KMS-11 (cell line): Measurements from ENCODE around the gene FADS1.

Experiments
- H2AFZ ChIP-seq: fragments of 200-600 bp; sonication (generic); 2 replicates; pipeline ENCODE4 v1.6.1; 2016; ENCODE audit warnings: antibody characterized with exemption, mixed run types, low read depth
- H3K27ac ChIP-seq: fragments of 200-600 bp; sonication (generic); 2 replicates; pipeline ENCODE4 v1.6.1; 2016; ENCODE audit warnings: mild to moderate bottlenecking, mixed run types
- H3K27me3 ChIP-seq: fragments of 200-600 bp; sonication (generic); 2 replicates; pipeline ENCODE4 v1.6.1; 2017; ENCODE audit warnings: mild to moderate bottlenecking, low read depth, mixed run types, moderate library complexity; ENCODE audit not compliant: insufficient read depth
- H3K36me3 ChIP-seq: fragments of 200-600 bp; sonication (generic); 2 replicates; pipeline ENCODE4 v1.6.1; 2017; ENCODE audit warnings: mild to moderate bottlenecking, mixed run types; ENCODE audit not compliant: insufficient read depth
- H3K4me1 ChIP-seq: fragments of 200-600 bp; sonication (generic); 2 replicates; pipeline ENCODE4 v1.6.1; 2016; ENCODE audit warnings: mild to moderate bottlenecking, low read depth, mixed run types; ENCODE audit not compliant: poor library complexity, severe bottlenecking
- H3K4me2 ChIP-seq: fragments of 200-600 bp; sonication (generic); 2 replicates; pipeline ENCODE4 v1.7.0; 2016; ENCODE audit warnings: mild to moderate bottlenecking, mixed run types
- H3K4me3 ChIP-seq: fragments of 200-600 bp; sonication (generic); IDR thresholded peaks from 2 replicates; pipeline ENCODE4 v1.6.1; 2017; ENCODE audit warnings: low read depth, low read length, mixed read lengths; ENCODE audit not compliant: insufficient read depth
- H3K79me2 ChIP-seq: fragments of 200-600 bp; sonication (generic); 2 replicates; pipeline ENCODE4 v1.6.1; 2016; ENCODE audit warnings: low read depth, mixed run types; ENCODE audit not compliant: insufficient read depth
- H3K9ac ChIP-seq: fragments of 200-600 bp; sonication (generic); 2 replicates; pipeline ENCODE4 v1.6.1; 2016; ENCODE audit warnings: mild to moderate bottlenecking, mixed run types
- H4K20me1 ChIP-seq: fragments of 200-600 bp; sonication (generic); 2 replicates; pipeline ENCODE4 v1.6.1; 2016; ENCODE audit warnings: mild to moderate bottlenecking, mixed run types; ENCODE audit not compliant: insufficient read depth
- TF ChIP-seq, protein P1 (sequence below): fragments of 200-600 bp; sonication (generic); conservative IDR thresholded peaks from 2 replicates; pipeline ENCODE4 v1.6.1; 2017; ENCODE audit warnings: low read depth, mild to moderate bottlenecking, antibody characterized with exemption, low read length, moderate library complexity, mixed read lengths

Gene FADS1

DNA sequence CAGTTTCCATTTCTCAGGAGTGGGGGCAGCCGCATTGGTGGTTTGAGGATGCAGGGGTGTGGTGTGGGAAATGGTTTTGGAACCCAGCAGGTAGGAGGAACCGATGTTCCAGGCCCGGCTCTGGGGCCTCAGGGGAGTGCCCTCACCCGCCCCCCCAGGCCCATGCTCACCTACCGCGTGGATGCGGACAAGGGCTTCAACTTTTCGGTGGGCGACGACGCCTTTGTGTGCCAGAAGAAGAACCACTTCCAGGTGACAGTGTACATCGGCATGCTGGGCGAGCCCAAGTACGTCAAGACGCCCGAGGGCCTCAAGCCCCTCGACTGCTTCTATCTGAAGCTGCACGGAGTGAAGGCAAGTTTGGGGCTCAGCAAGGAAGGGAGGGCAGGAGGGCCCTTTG, 43.0 kb downstream of the FADS1 start:
- Histone ChIP-seq H3K27me3 (no peaks in the 10 kb centered on the region), H3K9ac (no peak overlapping the region), H2AFZ (no peak overlapping the region), H3K4me2 (no peak overlapping the region), H3K27ac (no peak overlapping the region), H3K79me2 (no peaks in the 10 kb centered on the region), H4K20me1 (no peaks in the 10 kb centered on the region), H3K4me1 (peaks cover 7% of the 10 kb centered on the region), H3K4me3 (no peak overlapping the region), H3K36me3 (no peaks in the 10 kb centered on the region)
- TF ChIP-seq, protein P1, sequence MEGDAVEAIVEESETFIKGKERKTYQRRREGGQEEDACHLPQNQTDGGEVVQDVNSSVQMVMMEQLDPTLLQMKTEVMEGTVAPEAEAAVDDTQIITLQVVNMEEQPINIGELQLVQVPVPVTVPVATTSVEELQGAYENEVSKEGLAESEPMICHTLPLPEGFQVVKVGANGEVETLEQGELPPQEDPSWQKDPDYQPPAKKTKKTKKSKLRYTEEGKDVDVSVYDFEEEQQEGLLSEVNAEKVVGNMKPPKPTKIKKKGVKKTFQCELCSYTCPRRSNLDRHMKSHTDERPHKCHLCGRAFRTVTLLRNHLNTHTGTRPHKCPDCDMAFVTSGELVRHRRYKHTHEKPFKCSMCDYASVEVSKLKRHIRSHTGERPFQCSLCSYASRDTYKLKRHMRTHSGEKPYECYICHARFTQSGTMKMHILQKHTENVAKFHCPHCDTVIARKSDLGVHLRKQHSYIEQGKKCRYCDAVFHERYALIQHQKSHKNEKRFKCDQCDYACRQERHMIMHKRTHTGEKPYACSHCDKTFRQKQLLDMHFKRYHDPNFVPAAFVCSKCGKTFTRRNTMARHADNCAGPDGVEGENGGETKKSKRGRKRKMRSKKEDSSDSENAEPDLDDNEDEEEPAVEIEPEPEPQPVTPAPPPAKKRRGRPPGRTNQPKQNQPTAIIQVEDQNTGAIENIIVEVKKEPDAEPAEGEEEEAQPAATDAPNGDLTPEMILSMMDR: no peak

DNA sequence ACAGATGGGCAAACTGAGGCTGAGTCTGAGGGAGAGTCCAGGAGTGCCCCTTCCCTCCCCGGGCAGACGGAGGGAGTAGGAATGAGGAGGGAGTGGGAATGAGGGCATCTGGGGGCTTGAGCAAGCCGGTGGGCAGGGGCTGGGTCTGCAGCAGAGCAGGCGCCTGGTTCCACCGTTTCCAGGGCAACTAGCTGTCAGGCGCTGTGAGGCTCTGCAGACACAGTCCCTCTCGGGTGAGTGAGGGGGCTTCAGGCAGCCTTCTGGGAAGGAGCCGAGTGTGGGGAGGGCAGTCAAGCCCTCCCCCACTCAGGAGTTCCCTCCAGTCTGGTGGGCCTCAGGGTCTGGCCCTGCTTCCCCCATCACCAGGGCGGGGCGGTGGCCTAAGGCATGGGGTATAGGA, 43.4 kb downstream of the FADS1 start:
- Histone ChIP-seq H3K4me1 (peaks cover 7% of the 10 kb centered on the region), H3K4me2 (no peak overlapping the region), H2AFZ (no peak overlapping the region), H3K36me3 (no peaks in the 10 kb centered on the region), H3K4me3 (no peak overlapping the region), H3K79me2 (no peaks in the 10 kb centered on the region), H3K27me3 (no peaks in the 10 kb centered on the region), H4K20me1 (no peaks in the 10 kb centered on the region), H3K9ac (no peak overlapping the region), H3K27ac (no peak overlapping the region)
- TF ChIP-seq, protein P1: no peak

DNA sequence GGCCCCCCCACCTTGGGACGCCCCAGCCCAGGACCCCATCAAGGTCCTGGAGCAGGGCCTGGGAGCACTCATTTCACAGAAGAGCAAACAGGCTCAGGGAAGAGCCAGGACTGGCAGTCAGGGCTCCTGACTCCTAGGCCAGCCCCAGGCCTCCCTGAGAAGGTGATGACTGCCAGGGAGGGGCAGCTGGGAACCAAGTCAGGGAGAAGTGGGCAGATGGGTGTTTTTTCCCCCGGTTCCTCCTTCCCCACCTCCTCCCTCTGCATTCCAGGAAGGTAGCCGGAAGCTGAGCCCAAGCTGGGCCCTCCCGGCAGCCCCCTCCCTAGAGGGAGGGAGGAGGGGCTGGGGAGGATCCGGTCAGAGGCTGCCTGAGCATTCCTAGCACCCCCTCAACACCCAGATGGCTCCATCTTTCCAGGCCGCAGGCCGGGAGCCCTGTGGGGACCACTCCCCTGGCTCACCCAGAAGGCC, 44.8 kb downstream of the FADS1 start:
- Histone ChIP-seq H3K9ac (no peak overlapping the region), H3K79me2 (no peaks in the 10 kb centered on the region), H3K4me3 (no peak overlapping the region), H2AFZ (no peak overlapping the region), H4K20me1 (no peaks in the 10 kb centered on the region), H3K36me3 (no peaks in the 10 kb centered on the region), H3K4me2 (no peak overlapping the region), H3K27ac (no peak overlapping the region), H3K27me3 (no peaks in the 10 kb centered on the region), H3K4me1 (peaks cover 5% of the 10 kb centered on the region)
- TF ChIP-seq, protein P1: no peak

DNA sequence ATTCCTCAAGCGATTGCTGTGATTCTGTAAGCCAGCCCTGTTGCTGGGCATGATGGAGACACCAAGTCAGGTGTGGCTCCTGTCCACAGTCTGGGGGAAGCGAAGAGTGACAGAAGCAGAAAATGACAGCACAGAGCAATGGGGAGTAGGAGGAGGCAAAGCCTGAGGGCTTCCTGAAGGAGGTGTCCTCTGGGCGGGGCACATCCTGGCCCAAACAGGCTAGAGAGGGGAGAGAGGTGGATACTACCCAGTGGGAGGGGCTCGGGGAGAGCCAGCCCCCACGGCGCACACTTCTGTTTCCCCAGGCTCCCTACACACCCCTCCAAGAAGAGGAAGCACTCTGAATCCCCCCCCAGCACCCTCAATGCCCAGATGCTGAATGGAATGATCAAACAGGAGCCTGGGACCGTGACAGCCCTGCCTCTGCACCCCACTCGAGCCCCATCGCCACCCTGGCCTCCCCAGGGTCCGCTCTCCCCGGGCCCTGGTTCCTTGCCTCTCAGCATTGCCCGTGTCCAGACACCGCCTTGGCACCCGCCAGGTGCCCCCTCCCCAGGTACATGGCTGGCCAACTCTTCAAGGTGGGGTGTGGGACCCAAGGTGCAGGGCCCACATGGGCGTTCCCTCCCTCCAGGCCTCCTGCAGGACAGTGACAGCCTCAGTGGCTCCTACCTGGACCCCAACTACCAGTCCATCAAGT, 45.5 kb downstream of the FADS1 start:
- H3K4me2 ChIP-seq: no peak overlapping the region
- no peaks in the 10 kb centered on the region for H3K36me3 ChIP-seq
- H3K4me1 ChIP-seq: no peaks in the 10 kb centered on the region
- TF ChIP-seq, protein P1: no peak
- H3K9ac ChIP-seq: no peak overlapping the region
- no peaks in the 10 kb centered on the region for H3K79me2 ChIP-seq
- H3K4me3 ChIP-seq: no peak overlapping the region
- H3K27me3 ChIP-seq: no peaks in the 10 kb centered on the region
- no peaks in the 10 kb centered on the region for H4K20me1 ChIP-seq
- H3K27ac ChIP-seq: no peak overlapping the region
- no peak overlapping the region for H2AFZ ChIP-seq
